Thoracic aorta (tissue), 2 donors: Measurements from ENCODE around the gene SEZ6L2. TPM values are rescaled to one million over a fixed set of nuclear protein-coding genes. Genes with fewer than 3 reads are reported as not detected.

Source experiments
- ATAC-seq: fragments of 150-250 bp; one replicate; pipeline ENCODE4 v1.8.0; 2017; ENCODE audit warnings: low read depth; ENCODE audit not compliant: insufficient number of reproducible peaks, low FRiP score
- DNase-seq: peaks from one replicate; pipeline ENCODE4 v3.0.0-alpha.2; 2020; ENCODE audit warnings: low spot score
- H3K27ac ChIP-seq, 2 donors: fragments of 200-600 bp; sonication (generic); 1 replicate in 1 of 2; 2 replicates in 1 of 2; pipeline ENCODE4 v1.5.1; 2016; ENCODE audit warnings: mild to moderate bottlenecking in 2 of 2, moderate library complexity in 2 of 2
- H3K27me3 ChIP-seq: fragments of 200-600 bp; sonication (generic); replicated peaks from 2 replicates; pipeline ENCODE4 v1.6.0; 2016; ENCODE audit warnings: mild to moderate bottlenecking; ENCODE audit not compliant: insufficient read depth
- H3K36me3 ChIP-seq: fragments of 200-600 bp; sonication (generic); one replicate; pipeline ENCODE4 v1.5.1; 2016
- H3K4me1 ChIP-seq, 2 donors: fragments of 200-600 bp; sonication (generic); 1 replicate in 1 of 2; 2 replicates in 1 of 2; pipeline versions ENCODE4 v1.5.1 to v1.6.0; 2016; ENCODE audit warnings: low read depth in 2 of 2, mild to moderate bottlenecking in 1 of 2; ENCODE audit not compliant: control insufficient read depth in 1 of 2
- H3K4me3 ChIP-seq: fragments of 200-600 bp; sonication (generic); 2 replicates; pipeline ENCODE4 v1.5.1; 2016; ENCODE audit warnings: mild to moderate bottlenecking
- H3K9me3 ChIP-seq: fragments of 200-600 bp; sonication (generic); 2 replicates; pipeline ENCODE4 v1.5.1; 2016
- CTCF ChIP-seq: fragments of 200-600 bp; sonication (generic); IDR thresholded peaks from one replicate; pipeline ENCODE4 v1.5.1; 2019; ENCODE audit warnings: antibody characterized with exemption
- total RNA-seq, 2 donors: library from RNA; depleted of rRNA; stranded (reverse); fragments of >200 nt; gene quantifications; one replicate each; pipeline versions ENCODE4 v1.1.0 to v1.2.3, GENCODE V29; 2016

Gene SEZ6L2
- total RNA-seq, 2 donors from 2014 or later = 0.63 to 1.4 TPM

GRCh38 chr16:29898804-29899515 is 390 bp downstream of the SEZ6L2 start:
- no peak for TF ChIP-seq CTCF
- no peak for ATAC-seq
- peak overlapping the region; percentile 71 for H3K4me3 ChIP-seq
- H3K27ac ChIP-seq = no peak overlapping the region
- H3K9me3 ChIP-seq = no peaks in the 10 kb centered on the region
- H3K4me1 ChIP-seq = peaks cover 5 to 11% of the 10 kb centered on the region in 2 donors
- no peaks in the 10 kb centered on the region for H3K36me3 ChIP-seq
- peaks cover 11% of the 10 kb centered on the region for H3K27me3 ChIP-seq
- no peak for DNase-seq

- ATAC-seq = no peak
- no peak for DNase-seq
- no peak for TF ChIP-seq CTCF
- Histone ChIP-seq H3K4me3 (no peak overlapping the region), H3K27ac (no peak overlapping the region), H3K36me3 (no peaks in the 10 kb centered on the region), H3K27me3 (peaks cover 11% of the 10 kb centered on the region), H3K9me3 (no peaks in the 10 kb centered on the region), H3K4me1 (peaks cover 5 to 11% of the 10 kb centered on the region in 2 donors)
Measured at GRCh38 chr16:29898135-29898803, 1.1 kb downstream of the SEZ6L2 start.

GRCh38 chr16:29897333-29897732 is 2.0 kb downstream of the SEZ6L2 start:
- Histone ChIP-seq H3K4me3 (no peak overlapping the region), H3K9me3 (no peaks in the 10 kb centered on the region), H3K36me3 (no peaks in the 10 kb centered on the region), H3K27ac (no peak overlapping the region), H3K4me1 (peaks cover 5 to 11% of the 10 kb centered on the region in 2 donors), H3K27me3 (peaks cover 11% of the 10 kb centered on the region)
- DNase-seq (no peak), ATAC-seq (no peak)
- TF ChIP-seq CTCF = no peak

GRCh38 chr16:29896841-29897240 is 2.5 kb downstream of the SEZ6L2 start:
- DNase-seq (no peak), ATAC-seq (no peak)
- peaks cover 11% of the 10 kb centered on the region for H3K27me3 ChIP-seq
- H3K4me1 ChIP-seq = peaks cover 5 to 11% of the 10 kb centered on the region in 2 donors
- no peaks in the 10 kb centered on the region for H3K36me3 ChIP-seq
- no peak overlapping the region for H3K27ac ChIP-seq
- no peaks in the 10 kb centered on the region for H3K9me3 ChIP-seq
- H3K4me3 ChIP-seq = no peak overlapping the region
- no peak for TF ChIP-seq CTCF

- Histone ChIP-seq H3K4me1 (no peaks in the 10 kb centered on the region), H3K4me3 (no peak overlapping the region), H3K27me3 (peaks cover 11% of the 10 kb centered on the region), H3K27ac (no peak overlapping the region), H3K36me3 (no peaks in the 10 kb centered on the region), H3K9me3 (no peaks in the 10 kb centered on the region)
- DNase-seq (no peak), ATAC-seq (no peak)
- TF ChIP-seq CTCF = no peak
Measured at GRCh38 chr16:29894352-29894751, 5.0 kb downstream of the SEZ6L2 start.
